ENCODE data around the gene CPNE7.
A peak's percentile ranks its signal among the peaks of the same experiment; 100 is the strongest.

The CPNE7 gene

DNA sequence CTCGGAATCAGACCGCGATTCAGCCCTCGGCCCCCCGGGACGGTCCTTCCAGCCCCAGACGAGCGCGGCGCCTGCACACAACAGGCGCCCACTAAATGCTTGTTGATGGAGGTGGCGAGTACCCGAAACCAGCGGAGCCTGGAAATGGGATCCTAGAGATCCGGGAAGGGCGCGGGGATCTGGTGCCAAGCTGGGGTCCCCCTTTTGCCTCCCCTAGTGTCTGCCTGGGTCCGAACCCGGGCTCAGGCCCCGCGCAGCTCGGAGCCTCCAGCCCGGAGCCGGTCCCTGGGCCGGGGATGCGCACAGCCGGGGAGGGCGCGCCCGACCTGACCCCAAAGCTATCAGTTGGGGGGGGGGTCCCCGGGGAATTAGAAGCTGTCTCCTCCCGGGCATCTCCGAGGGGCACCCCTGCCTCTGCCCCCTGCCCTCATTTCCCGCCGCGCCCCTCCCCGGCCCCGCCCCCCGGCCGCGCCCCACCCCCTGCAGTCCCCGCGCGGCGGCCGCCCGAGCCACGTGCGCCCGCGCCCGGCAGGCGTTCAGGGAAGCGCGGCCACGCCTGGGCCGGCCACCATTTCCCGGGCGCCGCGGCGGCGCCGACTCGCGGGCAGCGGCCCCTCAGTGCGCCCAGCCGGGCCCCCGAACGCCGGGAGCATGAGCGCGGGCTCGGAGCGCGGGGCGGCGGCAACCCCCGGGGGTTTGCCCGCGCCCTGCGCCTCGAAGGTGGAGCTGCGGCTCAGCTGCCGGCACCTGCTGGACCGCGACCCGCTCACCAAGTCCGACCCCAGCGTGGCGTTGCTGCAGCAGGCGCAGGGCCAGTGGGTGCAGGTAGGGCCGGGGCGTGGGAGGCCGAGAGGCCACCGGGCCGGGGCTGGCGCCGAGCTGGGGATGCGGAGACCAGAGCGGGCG, at the start of gene CPNE7:
Gene CPNE7, plus strand, starts transcription at position 512 of the 906 bp plus-strand sequence. Its CDS starts 140 bp downstream, at position 652.
- no peaks in the 10 kb centered on the region for H3K36me3 ChIP-seq (ENCODE audit: control insufficient read depth, insufficient read depth, low read length)
- peak within 1 kb of the TSS; percentile 37 for H3K4me3 ChIP-seq (ENCODE audit: low read depth, low read length)
- peaks cover 16% of the 10 kb centered on the region for H3K4me1 ChIP-seq
- peak within 1 kb of the TSS; percentile 60 for H2AFZ ChIP-seq
- no peak for TF ChIP-seq CTCF (IDR thresholded peaks at IDR 0.05)
- H3K9ac ChIP-seq = no peak within 1 kb of the TSS
- peak within 1 kb of the TSS; percentile 73 for H3K4me2 ChIP-seq (ENCODE audit: low read length)
- no peak within 1 kb of the TSS for H3K27ac ChIP-seq
- no peaks in the 10 kb centered on the region for H3K27me3 ChIP-seq (ENCODE audit: control insufficient read depth, insufficient read depth, low read length)
- no peaks in the 10 kb centered on the region for H3K9me3 ChIP-seq (ENCODE audit: control insufficient read depth, low read length)
- no peaks in the 10 kb centered on the region for H3K79me2 ChIP-seq

DNA sequence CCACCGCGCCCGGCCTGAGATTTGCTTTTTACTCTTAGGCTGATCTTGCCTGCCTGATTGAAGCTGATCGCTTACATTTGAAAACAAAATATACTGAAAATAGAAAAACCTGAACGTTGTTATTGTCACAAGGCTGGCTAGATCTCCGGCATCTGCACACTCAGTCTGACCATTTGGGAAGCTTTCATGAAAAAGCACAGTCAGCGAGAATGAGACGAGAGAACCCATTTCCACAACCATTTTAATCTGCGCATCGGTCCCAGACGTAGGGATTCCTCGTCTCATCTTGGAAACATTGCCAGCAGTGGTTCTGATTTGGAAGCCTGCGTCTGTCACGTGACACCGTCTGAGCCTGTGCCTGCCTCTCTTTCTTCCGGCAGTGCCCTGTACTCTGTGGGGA, 46.5 kb upstream of the CPNE7 start:
- H3K27ac ChIP-seq = no peak overlapping the region
- no peaks in the 10 kb centered on the region for H3K4me1 ChIP-seq
- H2AFZ ChIP-seq = no peak overlapping the region
- peaks cover 10% of the 10 kb centered on the region for H3K79me2 ChIP-seq
- no peak overlapping the region for H3K4me3 ChIP-seq (ENCODE audit: low read depth, low read length)
- TF ChIP-seq CTCF (IDR thresholded peaks at IDR 0.05) = no peak
- no peaks in the 10 kb centered on the region for H3K36me3 ChIP-seq (ENCODE audit: control insufficient read depth, insufficient read depth, low read length)
- H3K9ac ChIP-seq = no peak overlapping the region
- H3K27me3 ChIP-seq (ENCODE audit: control insufficient read depth, insufficient read depth, low read length) = no peaks in the 10 kb centered on the region
- H3K4me2 ChIP-seq (ENCODE audit: low read length) = no peak overlapping the region
- no peaks in the 10 kb centered on the region for H3K9me3 ChIP-seq (ENCODE audit: control insufficient read depth, low read length)

DNA sequence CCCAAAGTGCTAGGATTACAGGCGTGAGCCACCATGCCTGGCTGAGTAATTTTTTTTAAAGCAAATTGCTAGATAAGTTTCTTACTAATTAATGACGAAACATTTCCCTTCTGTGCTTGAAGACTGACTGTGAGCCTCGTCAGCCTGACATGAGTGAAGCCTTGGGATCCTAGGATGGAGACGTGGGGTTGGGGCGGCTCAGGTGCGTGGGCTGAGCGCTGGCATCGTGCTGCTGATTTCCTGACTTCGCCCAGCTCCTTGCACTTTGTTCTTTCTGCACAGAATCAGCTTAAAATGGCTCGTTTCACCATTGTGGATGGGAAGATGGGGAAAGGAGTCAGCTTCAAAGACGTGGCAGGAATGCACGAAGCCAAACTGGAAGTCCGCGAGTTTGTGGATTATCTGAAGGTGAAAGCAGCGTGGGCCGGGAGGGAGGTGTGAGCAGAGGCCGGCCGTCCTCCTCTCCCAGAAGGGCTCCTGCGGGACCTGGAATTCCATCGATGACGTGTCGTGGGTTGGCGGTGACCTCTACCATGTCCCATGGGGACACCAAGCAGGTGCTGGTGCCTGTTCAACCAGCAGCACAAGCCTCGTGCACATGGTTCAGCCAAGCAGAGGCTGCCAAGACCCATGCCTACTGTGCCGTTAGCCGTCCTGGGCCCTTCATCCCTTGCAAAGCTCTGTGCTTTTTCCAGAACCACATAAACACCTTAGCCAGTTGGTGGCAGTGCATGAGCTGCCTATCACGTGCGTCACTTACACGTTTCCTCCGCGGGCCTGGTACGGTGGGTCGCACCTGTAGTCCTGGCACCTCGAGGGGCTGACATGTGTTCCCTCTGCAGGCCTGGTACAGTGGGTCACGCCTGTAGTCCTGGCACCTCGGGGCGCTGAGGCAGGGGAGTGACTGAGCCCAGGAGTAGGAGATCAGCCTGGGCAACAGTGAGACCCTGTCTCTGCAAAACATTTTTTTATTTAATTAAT, 44.9 kb upstream of the CPNE7 start:
- H3K27me3 ChIP-seq (ENCODE audit: control insufficient read depth, insufficient read depth, low read length) = no peaks in the 10 kb centered on the region
- H2AFZ ChIP-seq = no peak overlapping the region
- no peak overlapping the region for H3K9ac ChIP-seq
- H3K4me2 ChIP-seq (ENCODE audit: low read length) = no peak overlapping the region
- H3K4me1 ChIP-seq = no peaks in the 10 kb centered on the region
- no peak overlapping the region for H3K4me3 ChIP-seq (ENCODE audit: low read depth, low read length)
- H3K79me2 ChIP-seq = peaks cover 11% of the 10 kb centered on the region
- no peak for TF ChIP-seq CTCF (IDR thresholded peaks at IDR 0.05)
- no peak overlapping the region for H3K27ac ChIP-seq
- H3K36me3 ChIP-seq (ENCODE audit: control insufficient read depth, insufficient read depth, low read length) = no peaks in the 10 kb centered on the region
- H3K9me3 ChIP-seq (ENCODE audit: control insufficient read depth, low read length) = no peaks in the 10 kb centered on the region

DNA sequence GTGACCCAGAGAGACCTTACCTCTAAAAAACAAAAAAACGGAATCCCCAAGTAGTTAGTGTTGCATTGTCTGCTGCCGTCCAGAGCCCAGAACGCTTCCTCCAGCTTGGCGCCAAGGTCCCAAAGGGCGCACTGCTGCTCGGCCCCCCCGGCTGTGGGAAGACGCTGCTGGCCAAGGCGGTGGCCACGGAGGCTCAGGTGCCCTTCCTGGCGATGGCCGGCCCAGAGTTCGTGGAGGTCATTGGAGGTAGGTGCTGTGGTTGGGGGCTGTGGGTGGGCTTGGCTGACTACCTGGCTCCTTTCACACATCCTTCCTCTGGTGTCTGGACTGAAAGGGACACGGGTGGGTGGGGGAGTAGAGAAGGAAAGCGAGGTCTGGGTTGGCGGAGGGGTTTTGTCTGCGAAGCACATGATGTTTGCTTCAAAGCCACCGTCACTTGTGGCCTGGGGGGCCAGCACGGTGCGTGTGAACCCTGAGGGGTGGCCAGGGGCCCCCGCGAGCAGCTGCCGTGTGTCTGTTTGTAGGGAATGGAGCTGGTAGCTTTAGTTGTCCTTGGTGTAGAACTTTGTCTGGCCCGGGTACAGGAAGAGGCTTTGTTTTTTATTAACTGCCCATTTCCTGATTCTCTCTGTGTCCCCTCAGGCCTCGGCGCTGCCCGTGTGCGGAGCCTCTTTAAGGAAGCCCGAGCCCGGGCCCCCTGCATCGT, 43.6 kb upstream of the CPNE7 start:
- Histone ChIP-seq H3K79me2 (peaks cover 11% of the 10 kb centered on the region), H3K4me3 (ENCODE audit: low read depth, low read length) (no peak overlapping the region)

More for the DNA sequence above, 43.6 kb upstream of the CPNE7 start:
- H2AFZ ChIP-seq = no peak overlapping the region
- H3K9ac ChIP-seq = no peak overlapping the region
- no peak for TF ChIP-seq CTCF (IDR thresholded peaks at IDR 0.05)
- H3K27ac ChIP-seq = no peak overlapping the region
- no peak overlapping the region for H3K4me2 ChIP-seq (ENCODE audit: low read length)
- no peaks in the 10 kb centered on the region for H3K9me3 ChIP-seq (ENCODE audit: control insufficient read depth, low read length)
- no peaks in the 10 kb centered on the region for H3K4me1 ChIP-seq
- H3K36me3 ChIP-seq (ENCODE audit: control insufficient read depth, insufficient read depth, low read length) = no peaks in the 10 kb centered on the region
- no peaks in the 10 kb centered on the region for H3K27me3 ChIP-seq (ENCODE audit: control insufficient read depth, insufficient read depth, low read length)
